ENCODE data around the gene PTGIS. TPM values are rescaled to one million over a fixed set of nuclear protein-coding genes. Genes with fewer than 3 reads are reported as not detected.

The PTGIS gene
- total RNA-seq, 1 experiment from 2014 or later, result 20.0 TPM

- no peak overlapping the region for H3K4me3 Mint-ChIP-seq
- H2BK5ac ChIP-seq (ENCODE audit: insufficient read length, low read length), result no peak overlapping the region
- no peak overlapping the region for H3T11ph ChIP-seq (ENCODE audit: low read length)
- no peak overlapping the region for H3K4ac ChIP-seq (ENCODE audit: low read depth, low read length)
- no peak overlapping the region for H2AK5ac ChIP-seq (ENCODE audit: insufficient read length, low read length)
- no peak overlapping the region for H4K91ac ChIP-seq (ENCODE audit: insufficient read length, low read depth, low read length)
- H3K4me1 ChIP-seq (ENCODE audit: insufficient read depth, low read length), result no peaks in the 10 kb centered on the region
- H4K5ac ChIP-seq (ENCODE audit: insufficient read length, low read depth, low read length), result no peak overlapping the region
- H2BK15ac ChIP-seq (ENCODE audit: low read depth, low read length), result no peak overlapping the region
- H3K27ac ChIP-seq (ENCODE audit: insufficient read length, low read depth, low read length), result no peak overlapping the region
- no peak overlapping the region for H3K23ac ChIP-seq (ENCODE audit: insufficient read length, low read depth, low read length)
- no peak for DNase-seq
- no peak for TF ChIP-seq CTCF (conservative IDR thresholded peaks at IDR 0.05)
- WGBS (ENCODE audit: extremely low coverage, insufficient read length, low lambda C conversion rate), result no CpG with 5 or more reads among the region's 4 CpGs
- no peak overlapping the region for H3K14ac ChIP-seq (ENCODE audit: insufficient read depth, low read length)
- no peaks in the 10 kb centered on the region for H3K79me2 ChIP-seq (ENCODE audit: insufficient read depth, low read length)
- no peaks in the 10 kb centered on the region for H4K20me1 ChIP-seq (ENCODE audit: control insufficient read depth, insufficient read depth, insufficient read length)
- H3K18ac ChIP-seq (ENCODE audit: insufficient read length, low read depth, low read length), result no peak overlapping the region
- H3K27ac Mint-ChIP-seq, result no peak overlapping the region
- H2AFZ ChIP-seq (ENCODE audit: low read length), result no peak overlapping the region
- no peak overlapping the region for H3K4me2 ChIP-seq (ENCODE audit: insufficient read depth, insufficient read length, low read length)
- no peak overlapping the region for H3K9ac ChIP-seq (ENCODE audit: extremely low read depth, insufficient read length, low read length)
- H2BK20ac ChIP-seq (ENCODE audit: low read depth, low read length, poor library complexity, severe bottlenecking), result no peak overlapping the region
- H3K9me3 ChIP-seq (ENCODE audit: control insufficient read depth, low read depth, low read length), result peaks cover 6% of the 10 kb centered on the region
- no peak overlapping the region for H2BK12ac ChIP-seq (ENCODE audit: insufficient read length, low read depth, low read length)
- H4K8ac ChIP-seq (replicated peaks; ENCODE audit: insufficient read length, low read depth, low read length), result no peak overlapping the region
- H3K9me3 Mint-ChIP-seq, result peaks cover 0 to 5% of the 10 kb centered on the region in 2 experiments; a peak in 3 of 5 replicates
- H3K56ac ChIP-seq (ENCODE audit: insufficient read length, low read depth, low read length), result no peak overlapping the region
- H3K27me3 ChIP-seq (ENCODE audit: insufficient read depth, low read length), result no peaks in the 10 kb centered on the region
- H3K23me2 ChIP-seq (ENCODE audit: insufficient read length, low read depth, low read length, poor library complexity, severe bottlenecking), result no peaks in the 10 kb centered on the region
- H3K36me3 Mint-ChIP-seq (ENCODE audit: insufficient read depth in 1 of 3, low read depth in 3 of 3), result peaks cover 22 to 31% (median 25%) of the 10 kb centered on the region in 3 experiments
- H3K4me1 Mint-ChIP-seq, result peaks cover 6 to 10% of the 10 kb centered on the region in 2 experiments
- no peaks in the 10 kb centered on the region for H3K27me3 Mint-ChIP-seq (ENCODE audit: low read depth)
- H2BK120ac ChIP-seq (ENCODE audit: low read depth, low read length, poor library complexity, severe bottlenecking), result no peak overlapping the region
- H3K79me1 ChIP-seq (ENCODE audit: insufficient read depth, low read depth, low read length, poor library complexity, severe bottlenecking), result no peaks in the 10 kb centered on the region
Observed at GRCh38 chr20:49521356-49521755, 46.6 kb downstream of the PTGIS start.

All from H9 (cell line).